ENCODE results near the gene RNGTT. TPM values are rescaled to one million over a fixed set of nuclear protein-coding genes. Genes with fewer than 3 reads are reported as not detected.
"Not testable (repeated sequence)": the region's sequence is repeated elsewhere in the genome, so short reads cannot be mapped to it uniquely, and the experiment has no call there.

The RNGTT gene
- total and polyA plus RNA-seq, 7 donors: 3.9 to 8.8 (median 7.9) TPM

GRCh38 chr6:88952065-88952704, 11.2 kb downstream of the RNGTT start:
- H3K4me1 ChIP-seq: no peaks in the 10 kb centered on the region
- H3K9me3 ChIP-seq: peaks cover 10% of the 10 kb centered on the region
- no peak for TF ChIP-seq CTCF (IDR thresholded peaks at IDR 0.05)
- no peaks in the 10 kb centered on the region for H3K27me3 ChIP-seq (ENCODE audit: insufficient read depth in 3 of 3, low read length in 2 of 3)
- WGBS, 3 donors: 92 to 100% (median 96%) methylated on average over 1 of the region's 1 CpG
- no peak overlapping the region for H3K27ac ChIP-seq
- no peak overlapping the region for H3K4me3 ChIP-seq
- intact Hi-C loops (cut with DNase I): no loop called here
- H3K36me3 ChIP-seq (ENCODE audit: insufficient read depth in 1 of 2, low read depth in 1 of 2): no peaks in the 10 kb centered on the region
- ATAC-seq (no peak), DNase-seq (no peak)

- Histone ChIP-seq H3K4me1 (no peaks in the 10 kb centered on the region), H3K4me3 (no peak overlapping the region), H3K27me3 (ENCODE audit: insufficient read depth in 3 of 3, low read length in 2 of 3) (no peaks in the 10 kb centered on the region), H3K9me3 (no peaks in the 10 kb centered on the region), H3K36me3 (ENCODE audit: insufficient read depth in 1 of 2, low read depth in 1 of 2) (no peaks in the 10 kb centered on the region), H3K27ac (no peak overlapping the region)
- ATAC-seq (no peak), DNase-seq (no peak)
- WGBS, 3 donors: 80 to 84% (median 82%) methylated on average over 7 of the region's 7 CpGs
- intact Hi-C loops (cut with DNase I): no loop called here
- no peak for TF ChIP-seq CTCF (IDR thresholded peaks at IDR 0.05)
Measured at GRCh38 chr6:88945415-88946008, 17.9 kb downstream of the RNGTT start.

GRCh38 chr6:88933521-88933920, 29.9 kb downstream of the RNGTT start:
- DNase-seq: no peak
- Histone ChIP-seq H3K36me3 (ENCODE audit: insufficient read depth in 1 of 2, low read depth in 1 of 2) (peaks cover under 1 to 42% of the 10 kb centered on the region in 2 donors), H3K4me1 (no peaks in the 10 kb centered on the region), H3K27ac (no peak overlapping the region), H3K4me3 (no peak overlapping the region), H3K27me3 (ENCODE audit: insufficient read depth in 3 of 3, low read length in 2 of 3) (no peaks in the 10 kb centered on the region), H3K9me3 (peaks cover 20% of the 10 kb centered on the region)
- no peak for TF ChIP-seq CTCF (IDR thresholded peaks at IDR 0.05)
- 98 to 100% (median 98%) methylated on average over 2 of the region's 2 CpGs for WGBS, 3 donors
- intact Hi-C loops (cut with DNase I): no loop called here
- no peak for ATAC-seq

GRCh38 chr6:88932019-88932418, 31.4 kb downstream of the RNGTT start:
- intact Hi-C loops (cut with DNase I); H3K4me3 ChIP-seq; H3K27ac ChIP-seq; ATAC-seq; H3K27me3 ChIP-seq (ENCODE audit: insufficient read depth in 3 of 3, low read length in 2 of 3); H3K4me1 ChIP-seq; DNase-seq: not testable (repeated sequence)
- peaks cover 0 to 46% of the 10 kb centered on the region in 2 donors for H3K36me3 ChIP-seq (ENCODE audit: insufficient read depth in 1 of 2, low read depth in 1 of 2)
- WGBS, 3 donors: 86 to 96% (median 91%) methylated on average over 5 of the region's 5 CpGs
- H3K9me3 ChIP-seq: peaks cover 20% of the 10 kb centered on the region

GRCh38 chr6:88922775-88923548, 40.5 kb downstream of the RNGTT start:
- ATAC-seq (no peak), DNase-seq (no peak)
- H3K4me1 ChIP-seq: no peaks in the 10 kb centered on the region
- intact Hi-C loops (cut with DNase I): no loop called here
- no peaks in the 10 kb centered on the region for H3K9me3 ChIP-seq
- no peak overlapping the region for H3K4me3 ChIP-seq
- WGBS, 3 donors: 97 to 99% (median 98%) methylated on average over 4 of the region's 4 CpGs
- no peak for TF ChIP-seq CTCF (IDR thresholded peaks at IDR 0.05)
- H3K27me3 ChIP-seq (ENCODE audit: insufficient read depth in 3 of 3, low read length in 2 of 3): no peaks in the 10 kb centered on the region
- H3K36me3 ChIP-seq (ENCODE audit: insufficient read depth in 1 of 2, low read depth in 1 of 2): peaks cover 0 to 11% of the 10 kb centered on the region in 2 donors
- no peak overlapping the region for H3K27ac ChIP-seq
